ENCODE measurements around the gene CD37. TPM values are rescaled to one million over a fixed set of nuclear protein-coding genes. Genes with fewer than 3 reads are reported as not detected.
A peak's percentile ranks its signal among the peaks of the same experiment; 100 is the strongest.

CD37 gene
- total RNA-seq, 1 experiment from 2014 or later = 0.76 TPM

GRCh38 chr19:49348305-49349189 is 13.3 kb downstream of the CD37 start:
- H3K4me3 ChIP-seq (replicated peaks in 1 of 2; ENCODE audit: low read depth in 1 of 2, low read length in 2 of 2) = no peak overlapping the region
- H3K27ac ChIP-seq (ENCODE audit: low read depth, low read length) = peak overlapping the region; percentile 36; the same call in 1 of the 2 replicates
- ChIA-PET RAD21 (ENCODE audit: low non-redundant PET in 1 of 2, low total read pairs in 2 of 2, uncharacterized antibody in 2 of 2, unreplicated experiment in 2 of 2) (no interaction called here), CTCF (interaction anchor here (0.6 to 1.5 kb wide), 3 partner anchors 43 to 123 kb away, joined by 3 to 6 read pairs (median 3); no protein-coding TSS in a partner anchor), POLR2A (no interaction called here)
- intact Hi-C loops (cut with micrococcal nuclease) = no loop called here
- H4K20me1 ChIP-seq (ENCODE audit: insufficient read depth) = no peaks in the 10 kb centered on the region
- H3K4me2 ChIP-seq (ENCODE audit: low read length) = no peak overlapping the region
- no peaks in the 10 kb centered on the region for H3K9me2 ChIP-seq (ENCODE audit: insufficient read depth)
- no peak overlapping the region for H2AFZ ChIP-seq (ENCODE audit: low read depth, low read length, poor library complexity, severe bottlenecking)
- no peak for ATAC-seq
- no peaks in the 10 kb centered on the region for H3K4me1 ChIP-seq (ENCODE audit: control insufficient read depth in 1 of 2, insufficient read depth in 2 of 2, low read length in 2 of 2)
- no TSS peak for BruUV-seq (replicated peaks)
- H3K79me2 ChIP-seq (ENCODE audit: insufficient read depth, low read length) = no peaks in the 10 kb centered on the region
- no peaks in the 10 kb centered on the region for H3K27me3 ChIP-seq (ENCODE audit: insufficient read depth, low read length)
- TF ChIP-seq YY1 (IDR thresholded peaks at IDR 0.05; ENCODE audit: extremely low read depth, insufficient replicate concordance, low read depth, low read length) (no peak), POLR2AphosphoS5 (IDR thresholded peaks at IDR 0.05; ENCODE audit: low read depth, low read length) (no peak), ZBTB33 (IDR thresholded peaks at IDR 0.05; ENCODE audit: extremely low read depth, insufficient replicate concordance, low read length) (no peak), POLR2A (IDR thresholded peaks at IDR 0.05; ENCODE audit: borderline replicate concordance, extremely low read depth, insufficient read depth, insufficient read length) (no peak), SIN3A (IDR thresholded peaks at IDR 0.05; ENCODE audit: low read depth) (no peak), JUND (IDR thresholded peaks at IDR 0.05) (no peak)
- no peak overlapping the region for H3K9ac ChIP-seq (ENCODE audit: low read length)
- peaks cover 20 to 38% of the 10 kb centered on the region in 2 experiments for H3K36me3 ChIP-seq (ENCODE audit: control insufficient read depth in 1 of 2, insufficient read depth in 2 of 2, low read length in 2 of 2)
- H3K9me3 ChIP-seq (ENCODE audit: control insufficient read depth in 1 of 2, insufficient read depth in 1 of 2, low read depth in 1 of 2, low read length in 2 of 2) = no peaks in the 10 kb centered on the region
- no peak for DNase-seq (ENCODE audit: low read depth, low spot score)
